ENCODE measurements around the gene DOHH.

- no peak for TF ChIP-seq CTCF (IDR thresholded peaks at IDR 0.05)
- TF ChIP-seq POLR2AphosphoS5 (IDR thresholded peaks at IDR 0.05): no peak
- no peak for TF ChIP-seq POLR2A (IDR thresholded peaks at IDR 0.05)
Measured at GRCh38 chr19:3474010-3474409, 26.5 kb downstream of the DOHH start.
